H1 (cell line): Measurements from ENCODE around the gene LGALS16. TPM values are rescaled to one million over a fixed set of nuclear protein-coding genes. Genes with fewer than 3 reads are reported as not detected.

Experiments used
- CTBP2 ChIP-seq: IDR thresholded peaks from 2 replicates; pipeline ENCODE4 v1.7.0; 2011; ENCODE audit warnings: borderline replicate concordance, mild to moderate bottlenecking, moderate library complexity, mixed read lengths, low read length; ENCODE audit not compliant: insufficient read depth, insufficient read length
- GTF2F1 ChIP-seq: IDR thresholded peaks from 2 replicates; pipeline ENCODE4 v1.6.1; 2012; ENCODE audit warnings: low read depth, low read length, improper control_type of control experiment, borderline replicate concordance
- MAFK ChIP-seq: IDR thresholded peaks from 2 replicates; pipeline ENCODE4 v1.6.1; 2012; ENCODE audit warnings: low read depth, mild to moderate bottlenecking, improper control_type of control experiment, low read length
- RAD21 ChIP-seq, 2 experiments: IDR thresholded peaks in 1 of 2; conservative IDR thresholded peaks in 1 of 2; 2 replicates each; pipeline ENCODE4 v1.6.1; 2011; ENCODE audit warnings: low read depth in 2 of 2, low read length in 2 of 2, improper control_type of control experiment in 1 of 2, inconsistent platforms in 1 of 2, mild to moderate bottlenecking in 1 of 2, moderate library complexity in 1 of 2
- SRF ChIP-seq: IDR thresholded peaks from 2 replicates; pipeline ENCODE4 v1.6.1; 2011; ENCODE audit warnings: mild to moderate bottlenecking, low read depth, low read length, moderate library complexity
- polyA plus RNA-seq, 7 experiments: library from polyadenylated mRNA; depleted of rRNA in 3 of 7; stranded (reverse) in 5 of 7; unstranded in 2 of 7; fragments of >200 nt in 5 of 7; fragments of 200-250 nt in 2 of 7; gene quantifications; 1 replicate in 5 of 7; 2 replicates in 1 of 7; 4 replicates in 1 of 7; pipeline versions ENCODE4 v1.2.1 to v1.2.3, GENCODE V29; 2011 to 2013; ENCODE audit warnings: missing spikeins in 2 of 7, mixed read lengths in 2 of 7
- total RNA-seq: library from RNA; stranded (reverse); fragmentation: NEBNext Ultra II Directional; extraction: Animal tissue kit (Norgen Biotek cat#: 25700); gene quantifications from 2 replicates; pipeline ENCODE4 v1.2.1, GENCODE V29; 2021

Gene LGALS16
- total and polyA plus RNA-seq, 2 of the 8 experiments (the other 6 are each of a cell fraction or from before 2014, with no cell fraction given) = not detected

GRCh38 chr19:39660661-39661060 is 4.9 kb downstream of the LGALS16 start (continued):
- TF ChIP-seq CTBP2 (no peak), RAD21 (IDR thresholded peaks at IDR 0.05 in 1 of 2, conservative IDR thresholded peaks at IDR 0.05 in 1 of 2; ENCODE audit: low read depth in 2 of 2, low read length in 2 of 2) (no peak), GTF2F1 (no peak), SRF (no peak), MAFK (no peak)
